Measurements from ENCODE around the gene SLCO2A1.

GRCh38 chr3:133927540-133928066 is 102.1 kb downstream of the SLCO2A1 start:
- TF ChIP-seq, protein P1, sequence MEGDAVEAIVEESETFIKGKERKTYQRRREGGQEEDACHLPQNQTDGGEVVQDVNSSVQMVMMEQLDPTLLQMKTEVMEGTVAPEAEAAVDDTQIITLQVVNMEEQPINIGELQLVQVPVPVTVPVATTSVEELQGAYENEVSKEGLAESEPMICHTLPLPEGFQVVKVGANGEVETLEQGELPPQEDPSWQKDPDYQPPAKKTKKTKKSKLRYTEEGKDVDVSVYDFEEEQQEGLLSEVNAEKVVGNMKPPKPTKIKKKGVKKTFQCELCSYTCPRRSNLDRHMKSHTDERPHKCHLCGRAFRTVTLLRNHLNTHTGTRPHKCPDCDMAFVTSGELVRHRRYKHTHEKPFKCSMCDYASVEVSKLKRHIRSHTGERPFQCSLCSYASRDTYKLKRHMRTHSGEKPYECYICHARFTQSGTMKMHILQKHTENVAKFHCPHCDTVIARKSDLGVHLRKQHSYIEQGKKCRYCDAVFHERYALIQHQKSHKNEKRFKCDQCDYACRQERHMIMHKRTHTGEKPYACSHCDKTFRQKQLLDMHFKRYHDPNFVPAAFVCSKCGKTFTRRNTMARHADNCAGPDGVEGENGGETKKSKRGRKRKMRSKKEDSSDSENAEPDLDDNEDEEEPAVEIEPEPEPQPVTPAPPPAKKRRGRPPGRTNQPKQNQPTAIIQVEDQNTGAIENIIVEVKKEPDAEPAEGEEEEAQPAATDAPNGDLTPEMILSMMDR (IDR thresholded peaks at IDR 0.05), result peak; percentile 48 to 98 (median 80)
- TF ChIP-seq POLR2A (IDR thresholded peaks at IDR 0.05), result no peak
